ENCODE results near the gene OR1I1. TPM values are rescaled to one million over a fixed set of nuclear protein-coding genes. Genes with fewer than 3 reads are reported as not detected.

Gene OR1I1
- total and polyA plus RNA-seq, 2 of the 4 experiments (the other 2 are of a cell fraction): not detected

GRCh38 chr19:15113245-15114152 is 31.5 kb downstream of the OR1I1 start:
- DNase-seq (no peak), ATAC-seq (ENCODE audit: low read depth) (no peak; the same call in 1 of the 2 replicates)
- Histone ChIP-seq H4K5ac (ENCODE audit: low read depth, low read length) (no peak overlapping the region), H2BK15ac (ENCODE audit: low read depth, low read length) (no peak overlapping the region), H3K4me1 (ENCODE audit: control insufficient read depth, insufficient read depth, low read length) (peaks cover 2% of the 10 kb centered on the region; the same call in 1 of the 2 replicates), H3K27ac (ENCODE audit: insufficient read depth, low read length) (no peak overlapping the region), H3K36me3 (ENCODE audit: control insufficient read depth, insufficient read depth, low read length) (peaks cover 92% of the 10 kb centered on the region), H4K91ac (ENCODE audit: insufficient read depth, low read depth, low read length) (no peak overlapping the region), H3K9me3 (ENCODE audit: control insufficient read depth, insufficient read depth, low read length) (no peaks in the 10 kb centered on the region), H4K20me1 (ENCODE audit: insufficient read depth, low read length) (peaks cover 42% of the 10 kb centered on the region), H3K18ac (ENCODE audit: low read depth, low read length) (no peak overlapping the region), H3K14ac (replicated peaks; ENCODE audit: low read depth, low read length) (no peak overlapping the region), H4K8ac (ENCODE audit: low read depth in 2 of 2, low read length in 2 of 2) (no peak overlapping the region), H3K4me3 (ENCODE audit: insufficient read depth, low read depth, low read length) (no peak overlapping the region), H2BK20ac (ENCODE audit: low read depth, low read length) (no peak overlapping the region), H3K9me1 (ENCODE audit: insufficient read depth, low read length) (peaks cover 10% of the 10 kb centered on the region; the same call in 1 of the 2 replicates), H2AK5ac (ENCODE audit: low read depth, low read length) (no peak overlapping the region), H2BK5ac (ENCODE audit: low read depth, low read length, poor library complexity, severe bottlenecking) (no peak overlapping the region), H3K56ac (ENCODE audit: extremely low read depth, insufficient read depth, low read length) (no peak overlapping the region), H2AFZ (replicated peaks; ENCODE audit: low read length, poor library complexity) (no peak overlapping the region), H2BK120ac (ENCODE audit: low read depth, low read length) (no peak overlapping the region), H3K79me1 (ENCODE audit: low read depth in 1 of 2, low read length in 2 of 2) (peaks cover 15 to 70% of the 10 kb centered on the region in 2 experiments), H3K4ac (ENCODE audit: low read depth, low read length) (no peak overlapping the region), H3K23ac (ENCODE audit: low read depth, low read length) (no peak overlapping the region), H3K4me2 (ENCODE audit: low read depth, low read length) (no peak overlapping the region), H3K27me3 (ENCODE audit: control insufficient read depth, insufficient read depth, low read length) (no peaks in the 10 kb centered on the region), H3K9ac (ENCODE audit: low read depth, low read length) (no peak overlapping the region), H2AK9ac (replicated peaks; ENCODE audit: low read depth, low read length, poor library complexity) (peak overlapping the region; percentile 44)
- in situ Hi-C loops (cut with MboI; ENCODE audit: low sequenced_read_pairs): loop anchor here (10.0 to 25.0 kb wide), 2 partner anchors 141 to 1074 kb away; partner anchors contain the start of genes AP1M1 and FAM32A
- intact Hi-C loops (cut with micrococcal nuclease): no loop called here
- CTCF ChIA-PET: interaction anchor here (0.5 kb wide), 1 partner anchor 13 kb away, joined by 3 read pairs; no protein-coding TSS in a partner anchor
- 95% methylated on average over 46 of the region's 58 CpGs; no CpG with 5 or more reads in 1 of the 2 experiments for WGBS, 2 experiments (ENCODE audit: extremely low coverage in 2 of 2, insufficient read length in 1 of 2)
- POLR2A ChIA-PET (ENCODE audit: unreplicated experiment): interaction anchor here (0.9 kb wide), 1 partner anchor 12 kb away, joined by 3 read pairs; no protein-coding TSS in a partner anchor
- dilution Hi-C loops (cut with HindIII; ENCODE audit: low sequenced_read_pairs, unreplicated experiment): no loop called here
- BruUV-seq (replicated peaks): TSS peak; percentile 68
- TF ChIP-seq POLR2A (IDR thresholded peaks at IDR 0.05; ENCODE audit: low read depth, low read length) (no peak), NFE2L2 (IDR thresholded peaks at IDR 0.05; ENCODE audit: low read depth, low read length) (no peak), CTCF (conservative IDR thresholded peaks at IDR 0.05; ENCODE audit: low read depth, low read length) (no peak), FOS (IDR thresholded peaks at IDR 0.05; ENCODE audit: low read depth, low read length) (no peak), CEBPB (IDR thresholded peaks at IDR 0.05; ENCODE audit: low read depth, low read length) (no peak), MAFK (IDR thresholded peaks at IDR 0.05; ENCODE audit: low read depth, low read length) (no peak), MAZ (IDR thresholded peaks at IDR 0.05; ENCODE audit: borderline replicate concordance, low read depth, low read length) (no peak), RFX5 (IDR thresholded peaks at IDR 0.05; ENCODE audit: low read depth, low read length) (no peak), SMC3 (IDR thresholded peaks at IDR 0.05; ENCODE audit: low read depth, low read length) (no peak), CHD1 (IDR thresholded peaks at IDR 0.05; ENCODE audit: low read depth, low read length) (no peak), BHLHE40 (IDR thresholded peaks at IDR 0.05; ENCODE audit: low read depth, low read length) (no peak), USF2 (IDR thresholded peaks at IDR 0.05; ENCODE audit: low read depth, low read length) (no peak), ELK1 (IDR thresholded peaks at IDR 0.05; ENCODE audit: borderline replicate concordance, low read depth, low read length) (no peak), MXI1 (IDR thresholded peaks at IDR 0.05; ENCODE audit: borderline replicate concordance, low read depth, low read length) (no peak)

Measured in IMR-90 (cell line).